ENCODE measurements around the gene RNF125. TPM values are rescaled to one million over a fixed set of nuclear protein-coding genes. Genes with fewer than 3 reads are reported as not detected.

RNF125 gene
- total and polyA plus RNA-seq, 9 of the 15 experiments (the other 6 are each of a cell fraction or from before 2014, with no cell fraction given), result 0.01 to 0.29 (median 0.07) TPM; not detected in 1

DNA sequence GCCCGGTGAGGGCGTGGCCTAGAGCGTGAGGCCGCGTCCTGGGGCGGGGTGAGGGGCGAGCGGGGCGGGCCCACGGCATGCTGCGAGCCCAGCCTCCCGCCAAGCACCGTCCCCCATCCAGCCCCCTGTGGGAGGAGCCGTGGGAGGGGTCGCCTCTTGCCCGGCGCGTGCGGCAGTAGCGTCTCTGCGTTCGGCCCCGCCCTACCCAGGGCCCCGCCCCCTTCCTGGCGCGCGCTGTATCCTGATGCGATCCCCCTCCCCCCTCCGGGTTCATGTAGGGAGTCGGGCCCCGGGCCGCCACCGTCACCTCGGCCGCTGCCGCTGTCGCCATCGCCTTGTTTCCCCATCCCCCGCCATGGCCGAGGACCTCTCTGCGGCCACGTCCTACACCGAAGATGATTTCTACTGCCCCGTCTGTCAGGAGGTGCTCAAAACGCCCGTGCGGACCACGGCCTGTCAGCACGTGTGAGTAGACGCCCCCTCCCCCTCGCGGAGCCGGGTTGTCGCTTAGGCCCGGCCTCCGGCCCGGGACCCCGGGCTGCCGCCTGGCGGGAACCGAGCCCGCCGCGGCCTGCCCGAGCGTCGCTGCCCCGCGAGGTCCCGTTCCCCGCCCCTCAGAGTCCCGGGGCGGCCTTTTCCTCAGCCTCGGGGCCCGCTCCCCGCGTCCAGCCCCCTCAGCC, 73.9 kb downstream of the RNF125 start (continued):
- TF ChIP-seq, protein P1, sequence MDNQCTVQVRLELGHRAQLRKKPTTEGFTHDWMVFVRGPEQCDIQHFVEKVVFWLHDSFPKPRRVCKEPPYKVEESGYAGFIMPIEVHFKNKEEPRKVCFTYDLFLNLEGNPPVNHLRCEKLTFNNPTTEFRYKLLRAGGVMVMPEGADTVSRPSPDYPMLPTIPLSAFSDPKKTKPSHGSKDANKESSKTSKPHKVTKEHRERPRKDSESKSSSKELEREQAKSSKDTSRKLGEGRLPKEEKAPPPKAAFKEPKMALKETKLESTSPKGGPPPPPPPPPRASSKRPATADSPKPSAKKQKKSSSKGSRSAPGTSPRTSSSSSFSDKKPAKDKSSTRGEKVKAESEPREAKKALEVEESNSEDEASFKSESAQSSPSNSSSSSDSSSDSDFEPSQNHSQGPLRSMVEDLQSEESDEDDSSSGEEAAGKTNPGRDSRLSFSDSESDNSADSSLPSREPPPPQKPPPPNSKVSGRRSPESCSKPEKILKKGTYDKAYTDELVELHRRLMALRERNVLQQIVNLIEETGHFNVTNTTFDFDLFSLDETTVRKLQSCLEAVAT (IDR thresholded peaks at IDR 0.05), result no peak
- 0 out of 4 replicates have a peak, but pooled peaks of 1 of the 2 experiments have one; percentile 34 for TF ChIP-seq NONO (IDR thresholded peaks at IDR 0.05; ENCODE audit: low read depth in 2 of 2, low read length in 1 of 2)
- TF ChIP-seq DDX20 (tag; IDR thresholded peaks at IDR 0.05; ENCODE audit: low read depth), result no peak
- TF ChIP-seq, protein P2, sequence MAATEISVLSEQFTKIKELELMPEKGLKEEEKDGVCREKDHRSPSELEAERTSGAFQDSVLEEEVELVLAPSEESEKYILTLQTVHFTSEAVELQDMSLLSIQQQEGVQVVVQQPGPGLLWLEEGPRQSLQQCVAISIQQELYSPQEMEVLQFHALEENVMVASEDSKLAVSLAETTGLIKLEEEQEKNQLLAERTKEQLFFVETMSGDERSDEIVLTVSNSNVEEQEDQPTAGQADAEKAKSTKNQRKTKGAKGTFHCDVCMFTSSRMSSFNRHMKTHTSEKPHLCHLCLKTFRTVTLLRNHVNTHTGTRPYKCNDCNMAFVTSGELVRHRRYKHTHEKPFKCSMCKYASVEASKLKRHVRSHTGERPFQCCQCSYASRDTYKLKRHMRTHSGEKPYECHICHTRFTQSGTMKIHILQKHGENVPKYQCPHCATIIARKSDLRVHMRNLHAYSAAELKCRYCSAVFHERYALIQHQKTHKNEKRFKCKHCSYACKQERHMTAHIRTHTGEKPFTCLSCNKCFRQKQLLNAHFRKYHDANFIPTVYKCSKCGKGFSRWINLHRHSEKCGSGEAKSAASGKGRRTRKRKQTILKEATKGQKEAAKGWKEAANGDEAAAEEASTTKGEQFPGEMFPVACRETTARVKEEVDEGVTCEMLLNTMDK (IDR thresholded peaks at IDR 0.05; ENCODE audit: borderline replicate concordance, insufficient read depth, low read depth, low read length, poor library complexity, severe bottlenecking), result no peak
- TF ChIP-seq ARHGAP35 (IDR thresholded peaks at IDR 0.05; ENCODE audit: partially characterized antibody), result no peak
- 0 out of 4 replicates have a peak, but pooled peaks of 1 of the 2 experiments have one; percentile 51 for TF ChIP-seq SRF (CRISPR knock-in tag; IDR thresholded peaks at IDR 0.05)
- TF ChIP-seq PURB (CRISPR knock-in tag; IDR thresholded peaks at IDR 0.05; ENCODE audit: low read depth), result no peak
- TF ChIP-seq, protein P3, sequence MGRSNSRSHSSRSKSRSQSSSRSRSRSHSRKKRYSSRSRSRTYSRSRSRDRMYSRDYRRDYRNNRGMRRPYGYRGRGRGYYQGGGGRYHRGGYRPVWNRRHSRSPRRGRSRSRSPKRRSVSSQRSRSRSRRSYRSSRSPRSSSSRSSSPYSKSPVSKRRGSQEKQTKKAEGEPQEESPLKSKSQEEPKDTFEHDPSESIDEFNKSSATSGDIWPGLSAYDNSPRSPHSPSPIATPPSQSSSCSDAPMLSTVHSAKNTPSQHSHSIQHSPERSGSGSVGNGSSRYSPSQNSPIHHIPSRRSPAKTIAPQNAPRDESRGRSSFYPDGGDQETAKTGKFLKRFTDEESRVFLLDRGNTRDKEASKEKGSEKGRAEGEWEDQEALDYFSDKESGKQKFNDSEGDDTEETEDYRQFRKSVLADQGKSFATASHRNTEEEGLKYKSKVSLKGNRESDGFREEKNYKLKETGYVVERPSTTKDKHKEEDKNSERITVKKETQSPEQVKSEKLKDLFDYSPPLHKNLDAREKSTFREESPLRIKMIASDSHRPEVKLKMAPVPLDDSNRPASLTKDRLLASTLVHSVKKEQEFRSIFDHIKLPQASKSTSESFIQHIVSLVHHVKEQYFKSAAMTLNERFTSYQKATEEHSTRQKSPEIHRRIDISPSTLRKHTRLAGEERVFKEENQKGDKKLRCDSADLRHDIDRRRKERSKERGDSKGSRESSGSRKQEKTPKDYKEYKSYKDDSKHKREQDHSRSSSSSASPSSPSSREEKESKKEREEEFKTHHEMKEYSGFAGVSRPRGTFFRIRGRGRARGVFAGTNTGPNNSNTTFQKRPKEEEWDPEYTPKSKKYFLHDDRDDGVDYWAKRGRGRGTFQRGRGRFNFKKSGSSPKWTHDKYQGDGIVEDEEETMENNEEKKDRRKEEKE (IDR thresholded peaks at IDR 0.05; ENCODE audit: borderline replicate concordance in 1 of 2, control insufficient read depth in 1 of 2, low read depth in 2 of 2, low read length in 1 of 2), result no peak
- no peak for TF ChIP-seq CBFA2T3 (IDR thresholded peaks at IDR 0.05)
- no peak for TF ChIP-seq ARID2 (IDR thresholded peaks at IDR 0.05)
- TF ChIP-seq GTF2F1 (IDR thresholded peaks at IDR 0.05; ENCODE audit: low read depth, low read length), result 0 out of 2 replicates have a peak, but pooled peaks have one; percentile 14
- TF ChIP-seq, protein P4, sequence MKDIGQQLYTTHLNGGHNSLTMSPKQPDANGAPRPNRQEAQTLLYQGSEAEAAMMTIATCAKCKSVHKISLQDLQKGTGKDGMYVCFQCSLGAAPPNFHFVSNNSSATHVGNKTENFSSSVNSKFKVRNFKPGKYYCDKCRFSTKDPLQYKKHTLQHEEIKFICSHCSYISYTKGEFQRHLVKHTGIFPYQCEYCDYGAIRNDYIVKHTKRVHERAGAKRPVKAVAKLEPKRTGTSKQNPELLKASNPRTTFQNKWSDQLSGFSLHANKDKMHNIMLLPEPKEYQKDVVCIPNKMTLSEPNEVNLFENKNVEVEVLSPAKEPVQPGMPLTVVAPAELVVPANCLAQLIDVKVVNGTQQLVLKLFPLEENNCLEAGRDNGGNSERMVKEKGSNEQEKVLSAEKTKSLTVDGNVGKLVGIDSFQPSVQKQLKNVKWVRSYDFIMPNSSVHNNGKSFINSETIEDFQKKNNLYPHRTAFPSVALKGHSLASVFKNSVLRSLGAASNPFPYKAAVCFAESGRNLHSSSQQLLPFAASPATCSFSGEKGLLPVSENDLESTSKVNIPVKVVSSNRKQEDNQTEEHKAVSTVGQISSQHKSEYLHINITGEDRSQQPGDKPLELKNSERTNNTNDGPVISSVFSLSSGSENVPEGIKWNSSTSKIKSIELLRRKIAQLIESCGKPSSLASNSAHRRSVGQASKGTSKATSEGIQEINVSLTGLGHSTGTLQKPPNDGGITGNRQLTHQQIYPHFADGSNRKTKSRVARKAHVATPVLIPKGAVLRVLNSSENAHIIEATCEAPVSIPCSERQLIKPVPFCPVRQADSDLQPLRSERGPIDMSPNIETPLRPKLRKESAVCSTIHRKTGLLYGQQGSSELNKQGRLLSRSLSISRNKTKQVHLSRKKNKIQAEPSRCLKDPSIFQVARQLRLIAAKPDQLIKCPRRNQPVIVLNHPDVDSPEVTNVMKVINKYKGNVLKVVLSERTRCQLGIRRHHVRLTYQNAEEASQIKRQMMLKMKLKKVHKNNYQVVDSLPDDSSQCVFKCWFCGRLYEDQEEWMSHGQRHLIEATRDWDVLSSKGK (CRISPR knock-in tag; IDR thresholded peaks at IDR 0.05), result no peak
- no peak for TF ChIP-seq RHOXF2B (CRISPR knock-in tag; conservative IDR thresholded peaks at IDR 0.05)
